Ovary (tissue), 3 donors: ENCODE data around the gene PDZRN3.

Source experiments
- EP300 ChIP-seq: sonication (generic); formaldehyde crosslinking; IDR thresholded peaks from one replicate; pipeline ENCODE4 v1.6.1; 2017; ENCODE audit warnings: antibody characterized with exemption
- POLR2A ChIP-seq: fragments of 450-650 bp; IDR thresholded peaks from one replicate; pipeline ENCODE4 v1.6.1; 2017; ENCODE audit warnings: antibody characterized with exemption, mild to moderate bottlenecking, moderate library complexity
- TF ChIP-seq, protein P1 (sequence below), 3 donors: fragments of 450-650 bp in 2 of 3; fragments of 200-600 bp in 1 of 3; IDR thresholded peaks; one replicate each; pipeline versions ENCODE4 v1.5.1 to v1.8.0; 2016 to 2022; ENCODE audit warnings: antibody characterized with exemption in 3 of 3, mild to moderate bottlenecking in 1 of 3
- donor health status: DM: no; HTN: no; CAD: no.

DNA sequence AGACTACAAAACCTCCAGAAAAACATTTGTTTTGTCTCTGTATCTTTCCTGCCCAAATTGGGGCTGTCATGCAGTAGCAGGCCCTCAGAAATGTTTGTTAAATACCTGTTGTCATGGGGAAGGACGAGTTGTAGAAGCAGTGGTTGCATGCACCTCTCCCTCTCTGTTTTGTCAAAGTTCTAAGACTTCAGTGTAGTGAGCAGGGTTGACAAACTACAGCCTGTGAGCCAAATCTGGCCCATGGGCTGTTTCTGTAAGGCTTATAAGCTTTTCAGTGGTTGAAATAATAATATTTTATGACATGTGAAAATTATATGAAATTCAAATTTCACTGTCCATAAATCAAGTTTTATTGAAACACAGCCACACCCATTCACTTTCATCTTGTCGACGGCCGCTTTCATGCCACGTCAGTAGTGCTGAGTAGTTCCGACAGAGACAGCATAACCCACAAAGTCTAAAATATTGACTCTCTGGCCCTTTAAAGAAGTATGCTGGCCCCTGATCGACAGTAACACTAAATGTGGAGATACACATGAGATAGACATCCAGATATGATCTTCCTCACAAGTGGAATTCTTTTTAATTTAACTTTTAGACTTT, 102.9 kb downstream of the PDZRN3 start:
- TF ChIP-seq POLR2A (no peak), EP300 (no peak)
- TF ChIP-seq, protein P1, sequence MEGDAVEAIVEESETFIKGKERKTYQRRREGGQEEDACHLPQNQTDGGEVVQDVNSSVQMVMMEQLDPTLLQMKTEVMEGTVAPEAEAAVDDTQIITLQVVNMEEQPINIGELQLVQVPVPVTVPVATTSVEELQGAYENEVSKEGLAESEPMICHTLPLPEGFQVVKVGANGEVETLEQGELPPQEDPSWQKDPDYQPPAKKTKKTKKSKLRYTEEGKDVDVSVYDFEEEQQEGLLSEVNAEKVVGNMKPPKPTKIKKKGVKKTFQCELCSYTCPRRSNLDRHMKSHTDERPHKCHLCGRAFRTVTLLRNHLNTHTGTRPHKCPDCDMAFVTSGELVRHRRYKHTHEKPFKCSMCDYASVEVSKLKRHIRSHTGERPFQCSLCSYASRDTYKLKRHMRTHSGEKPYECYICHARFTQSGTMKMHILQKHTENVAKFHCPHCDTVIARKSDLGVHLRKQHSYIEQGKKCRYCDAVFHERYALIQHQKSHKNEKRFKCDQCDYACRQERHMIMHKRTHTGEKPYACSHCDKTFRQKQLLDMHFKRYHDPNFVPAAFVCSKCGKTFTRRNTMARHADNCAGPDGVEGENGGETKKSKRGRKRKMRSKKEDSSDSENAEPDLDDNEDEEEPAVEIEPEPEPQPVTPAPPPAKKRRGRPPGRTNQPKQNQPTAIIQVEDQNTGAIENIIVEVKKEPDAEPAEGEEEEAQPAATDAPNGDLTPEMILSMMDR (IDR thresholded peaks at IDR 0.05) = no peak
